Epithelial cell of esophagus (primary cell): ENCODE data around the gene IL19.

Experiments
- DNase-seq: peaks from one replicate; pipeline ENCODE4 v3.0.0; 2010; ENCODE audit warnings: low read depth
- H3K4me3 ChIP-seq: 2 replicates; pipeline ENCODE4 v1.5.1; 2011; ENCODE audit warnings: mild to moderate bottlenecking, low read length, control low read depth
- TF ChIP-seq, protein P1 (sequence below): IDR thresholded peaks from 2 replicates; pipeline ENCODE4 v1.5.1; 2011; ENCODE audit warnings: low read depth, mild to moderate bottlenecking, low read length, control low read depth, inconsistent platforms; ENCODE audit not compliant: insufficient read depth; ENCODE audit errors: missing control alignments

IL19 gene

GRCh38 chr1:206786212-206786886 lies 15.8 kb downstream of the IL19 start:
- no peak for DNase-seq
- TF ChIP-seq, protein P1, sequence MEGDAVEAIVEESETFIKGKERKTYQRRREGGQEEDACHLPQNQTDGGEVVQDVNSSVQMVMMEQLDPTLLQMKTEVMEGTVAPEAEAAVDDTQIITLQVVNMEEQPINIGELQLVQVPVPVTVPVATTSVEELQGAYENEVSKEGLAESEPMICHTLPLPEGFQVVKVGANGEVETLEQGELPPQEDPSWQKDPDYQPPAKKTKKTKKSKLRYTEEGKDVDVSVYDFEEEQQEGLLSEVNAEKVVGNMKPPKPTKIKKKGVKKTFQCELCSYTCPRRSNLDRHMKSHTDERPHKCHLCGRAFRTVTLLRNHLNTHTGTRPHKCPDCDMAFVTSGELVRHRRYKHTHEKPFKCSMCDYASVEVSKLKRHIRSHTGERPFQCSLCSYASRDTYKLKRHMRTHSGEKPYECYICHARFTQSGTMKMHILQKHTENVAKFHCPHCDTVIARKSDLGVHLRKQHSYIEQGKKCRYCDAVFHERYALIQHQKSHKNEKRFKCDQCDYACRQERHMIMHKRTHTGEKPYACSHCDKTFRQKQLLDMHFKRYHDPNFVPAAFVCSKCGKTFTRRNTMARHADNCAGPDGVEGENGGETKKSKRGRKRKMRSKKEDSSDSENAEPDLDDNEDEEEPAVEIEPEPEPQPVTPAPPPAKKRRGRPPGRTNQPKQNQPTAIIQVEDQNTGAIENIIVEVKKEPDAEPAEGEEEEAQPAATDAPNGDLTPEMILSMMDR = no peak
- no peak overlapping the region for H3K4me3 ChIP-seq

- H3K4me3 ChIP-seq = no peak overlapping the region
- TF ChIP-seq, protein P1 = no peak
- DNase-seq = peak; percentile 17
These were observed 17.3 kb downstream of the IL19 start for GRCh38 chr1:206787891-206788290.

DNA sequence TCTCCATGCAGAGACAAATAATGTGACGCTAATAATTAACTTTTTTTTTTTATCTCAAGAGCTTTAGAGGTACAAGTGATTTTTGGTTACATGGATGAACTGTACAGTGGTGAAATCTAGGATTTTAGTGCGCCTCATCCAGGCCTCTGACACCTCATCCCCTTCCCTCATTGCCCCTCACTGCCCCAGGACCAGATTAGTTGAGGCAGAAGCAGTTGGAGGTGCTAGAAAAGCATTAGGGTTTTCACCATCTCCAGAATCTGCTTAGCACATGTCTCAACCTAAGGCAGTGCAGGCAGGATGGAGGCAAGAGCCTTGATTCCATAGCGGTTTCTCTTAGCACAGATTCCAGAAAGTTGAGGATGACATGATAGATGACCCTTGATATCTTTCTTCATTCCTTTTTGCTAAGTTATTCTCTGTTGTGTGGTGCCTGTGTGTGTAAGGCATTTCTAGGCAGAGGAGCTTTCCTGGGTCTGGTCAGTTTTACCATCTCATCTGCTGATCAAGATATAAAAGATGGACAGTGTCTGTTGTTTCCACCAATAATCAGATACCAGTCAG lies 18.0 kb downstream of the IL19 start:
- no peak overlapping the region for H3K4me3 ChIP-seq
- TF ChIP-seq, protein P1 = no peak
- no peak for DNase-seq

DNA sequence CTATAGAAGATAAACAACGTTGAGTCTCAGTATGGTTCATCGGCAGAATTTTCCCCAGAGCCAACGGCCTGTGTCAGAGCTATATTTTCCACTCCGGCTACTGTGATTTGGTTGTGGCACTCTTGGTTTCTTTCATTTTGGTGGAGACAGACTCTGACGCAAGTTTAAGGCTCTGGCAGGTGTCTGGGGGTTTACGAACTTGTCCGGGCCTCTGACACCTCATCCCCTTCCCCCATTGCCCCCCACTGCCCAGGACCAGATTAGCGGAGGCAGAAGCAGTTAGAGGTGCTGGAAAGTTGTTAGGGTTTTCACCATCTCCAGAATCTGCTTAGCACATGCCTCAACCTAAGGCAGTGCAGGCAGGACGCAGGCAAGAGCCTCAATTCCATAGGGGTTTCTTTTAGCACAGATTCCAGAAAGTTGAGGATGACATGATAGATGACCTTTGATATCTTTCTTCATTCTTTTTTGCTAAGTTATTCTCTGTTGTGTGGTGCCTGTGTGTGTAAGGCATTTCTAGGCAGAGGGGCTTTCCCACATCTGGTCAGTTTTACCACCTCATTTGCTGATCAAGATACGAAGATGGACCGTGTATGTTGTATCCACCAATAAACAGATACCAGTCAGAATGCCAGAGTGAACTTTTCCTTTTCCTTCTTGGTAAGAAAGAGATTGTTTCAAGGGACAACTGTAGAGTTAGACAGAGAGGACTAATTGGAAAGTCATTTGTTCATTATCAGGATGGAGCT lies 20.1 kb downstream of the IL19 start:
- TF ChIP-seq, protein P1 = no peak
- DNase-seq = no peak
- H3K4me3 ChIP-seq = no peak overlapping the region

GRCh38 chr1:206792939-206793607 lies 22.5 kb downstream of the IL19 start:
- TF ChIP-seq, protein P1 = no peak

GRCh38 chr1:206793620-206794019 lies 23.0 kb downstream of the IL19 start:
- no peak overlapping the region for H3K4me3 ChIP-seq
- TF ChIP-seq, protein P1 = no peak
- DNase-seq = no peak

More at GRCh38 chr1:206792939-206793607, 22.5 kb downstream of the IL19 start:
- no peak overlapping the region for H3K4me3 ChIP-seq
- no peak for DNase-seq
